GM21390 (cell line): ENCODE measurements around the gene VSIG2.

ENCODE experiments used
- ATAC-seq: cut with Tn5 transposase; IDR thresholded peaks from one replicate; pipeline ENCODE4 v1.9.1; 2021; ENCODE audit not compliant: unreplicated experiment

VSIG2 gene

GRCh38 chr11:124749912-124750311 is 2.1 kb downstream of the VSIG2 start:
- ATAC-seq = no peak

DNA sequence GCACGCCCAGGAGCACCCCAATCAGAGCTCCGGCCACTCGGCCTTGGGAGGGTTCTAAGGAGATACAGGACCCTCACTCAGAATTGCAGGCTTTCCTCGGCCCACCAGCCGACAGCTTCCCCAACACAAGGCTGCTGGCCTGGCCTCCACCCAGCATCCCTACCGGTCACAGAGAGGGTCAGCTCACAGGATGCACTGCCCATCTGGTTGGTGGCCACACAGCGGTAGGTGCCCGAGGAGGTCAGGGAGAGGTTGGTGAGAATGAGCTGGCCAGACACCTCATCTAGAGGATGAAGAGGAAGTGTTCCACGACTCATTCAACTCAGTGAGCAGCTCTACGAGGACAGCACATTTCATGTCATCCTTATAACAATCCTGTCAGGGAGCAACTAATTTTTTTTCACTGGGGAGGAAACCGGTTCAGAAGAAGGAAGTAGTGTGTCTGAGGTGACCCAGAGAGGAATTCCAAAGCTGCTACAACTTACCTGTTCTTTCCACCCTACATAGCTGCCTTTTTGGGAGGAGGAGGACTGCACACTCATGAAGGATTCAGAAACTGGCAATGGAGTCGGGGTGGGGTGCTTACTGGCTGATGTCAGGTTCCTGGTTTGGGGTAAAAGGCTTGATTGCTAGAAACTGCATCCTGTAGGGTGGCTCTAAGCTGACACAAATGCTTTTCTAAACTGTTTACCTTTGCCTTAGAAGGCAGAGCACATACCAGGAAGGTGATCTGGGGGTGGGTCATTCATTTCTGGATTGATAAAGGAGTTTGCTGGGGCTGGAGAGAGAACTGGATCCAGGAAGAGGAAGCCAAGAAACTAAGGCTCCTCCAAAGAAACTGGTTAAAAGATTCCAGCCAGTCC is 3.3 kb downstream of the VSIG2 start:
- ATAC-seq = no peak

DNA sequence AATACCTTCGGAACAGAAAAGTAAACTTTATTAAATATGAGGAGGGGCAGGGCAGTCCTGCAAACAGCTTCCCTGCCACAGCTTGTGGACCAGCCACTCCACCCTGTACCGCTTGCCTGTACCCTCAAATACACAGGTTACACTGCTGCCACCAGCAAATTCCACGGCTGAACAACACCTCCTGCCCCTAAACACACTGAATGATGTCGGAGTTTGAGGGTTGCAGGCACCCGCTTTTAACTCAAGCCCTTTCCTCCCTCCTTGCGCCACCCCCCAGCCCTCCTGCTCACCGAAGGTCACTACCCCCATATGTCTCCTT is 4.0 kb downstream of the VSIG2 start:
- ATAC-seq = no peak

- ATAC-seq = no peak
Measured at GRCh38 chr11:124747406-124748099, 4.5 kb downstream of the VSIG2 start.

DNA sequence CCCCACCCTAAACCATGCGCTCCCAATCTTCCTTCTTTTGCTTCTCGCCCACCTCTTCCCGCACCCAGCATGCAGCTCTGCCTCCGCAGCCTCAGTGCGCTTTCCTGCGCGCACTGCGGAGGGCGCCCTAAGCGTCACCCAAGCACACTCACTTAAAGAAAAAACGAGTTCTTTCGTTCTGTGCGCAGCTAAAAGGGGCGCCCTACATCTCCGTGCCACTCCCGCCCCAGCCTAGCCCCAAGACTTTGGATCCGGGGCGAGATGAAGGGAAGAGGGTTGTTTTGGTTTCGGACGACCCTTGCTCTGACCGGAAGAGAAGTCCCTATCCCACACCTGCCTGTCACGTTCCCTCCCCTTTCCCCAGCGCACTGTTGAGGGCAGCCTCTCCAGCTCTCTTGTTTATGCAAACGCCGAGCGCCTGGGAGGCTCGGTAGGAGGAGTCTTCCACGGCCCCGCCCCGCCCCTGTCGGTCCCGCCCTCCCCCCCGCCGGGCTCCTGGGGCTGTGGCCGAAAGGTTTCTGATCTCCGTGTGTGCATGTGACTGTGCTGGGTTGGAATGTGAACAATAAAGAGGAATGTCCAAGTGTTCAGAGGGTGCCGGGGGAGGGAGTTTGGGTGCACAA is 5.3 kb downstream of the VSIG2 start:
- ATAC-seq = peak; percentile 92

DNA sequence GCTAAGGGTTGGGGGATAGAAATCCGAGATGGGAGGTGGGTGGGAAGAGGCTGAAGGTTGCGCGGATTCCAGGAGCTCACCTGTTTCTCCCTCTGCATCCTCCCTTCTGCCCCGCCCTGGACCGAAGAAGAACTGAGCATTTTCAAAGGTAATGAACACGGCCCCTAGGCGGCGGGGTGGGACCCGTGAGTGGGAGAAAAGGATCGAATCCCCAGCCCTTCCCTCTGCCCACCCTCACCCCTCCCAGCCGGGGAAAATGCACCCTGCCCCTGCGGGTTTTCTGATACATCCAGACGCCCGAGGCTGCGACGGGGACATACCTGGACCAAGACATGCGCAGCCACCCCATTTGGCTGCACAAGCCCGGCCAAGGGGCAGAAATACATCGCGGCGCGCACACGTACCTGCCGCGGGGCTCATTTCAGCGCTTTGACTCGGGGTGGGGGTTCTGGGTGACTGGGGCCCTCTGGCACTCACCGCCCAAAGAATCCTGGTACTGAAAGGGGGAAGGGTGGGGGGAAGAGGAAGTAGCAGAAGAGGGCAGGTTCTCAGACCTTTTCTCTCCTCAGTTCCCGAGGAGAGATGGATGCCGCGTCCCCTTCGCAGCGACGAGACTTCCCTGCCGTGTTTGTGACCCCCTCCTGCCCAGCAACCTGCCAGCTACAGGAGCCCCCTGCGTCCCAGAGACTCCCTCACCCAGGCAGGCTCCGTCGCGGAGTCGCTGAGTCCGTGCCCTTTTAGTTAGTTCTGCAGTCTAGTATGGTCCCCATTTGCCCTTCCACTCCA is 6.0 kb downstream of the VSIG2 start:
- peak; percentile 25 for ATAC-seq

- no peak for ATAC-seq
Measured at GRCh38 chr11:124745270-124745834, 6.7 kb downstream of the VSIG2 start.

- no peak for ATAC-seq
Measured at GRCh38 chr11:124743050-124743449, 9.0 kb downstream of the VSIG2 start.

DNA sequence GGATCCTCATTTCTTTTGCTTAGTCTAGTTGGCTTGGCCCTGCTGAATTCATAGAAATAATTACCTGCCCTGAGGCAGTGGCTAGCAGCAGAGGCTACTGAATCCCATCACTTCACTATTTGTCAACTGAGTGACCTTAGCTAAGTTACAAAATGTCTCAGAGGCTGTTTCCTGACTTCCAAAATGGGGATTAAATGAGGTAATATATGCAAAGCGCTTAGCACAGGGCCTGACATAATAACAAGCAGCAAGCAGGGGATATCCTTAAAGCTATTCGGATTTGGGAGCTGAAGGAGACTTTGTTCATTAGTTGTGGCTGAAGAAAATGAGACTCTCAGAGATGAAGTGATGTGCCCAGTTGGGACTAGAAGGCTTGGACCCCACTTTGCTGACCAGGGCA is 9.5 kb downstream of the VSIG2 start:
- no peak for ATAC-seq

- ATAC-seq = peak; percentile 40
Measured at GRCh38 chr11:124740277-124740882, 11.7 kb downstream of the VSIG2 start.

GRCh38 chr11:124739479-124740276 is 12.4 kb downstream of the VSIG2 start, which contains the start of gene NRGN:
Gene NRGN, plus strand, starts transcription at chr11:124739942. Its CDS starts 143 bp downstream, at chr11:124740085.
- peak; percentile 99 for ATAC-seq

DNA sequence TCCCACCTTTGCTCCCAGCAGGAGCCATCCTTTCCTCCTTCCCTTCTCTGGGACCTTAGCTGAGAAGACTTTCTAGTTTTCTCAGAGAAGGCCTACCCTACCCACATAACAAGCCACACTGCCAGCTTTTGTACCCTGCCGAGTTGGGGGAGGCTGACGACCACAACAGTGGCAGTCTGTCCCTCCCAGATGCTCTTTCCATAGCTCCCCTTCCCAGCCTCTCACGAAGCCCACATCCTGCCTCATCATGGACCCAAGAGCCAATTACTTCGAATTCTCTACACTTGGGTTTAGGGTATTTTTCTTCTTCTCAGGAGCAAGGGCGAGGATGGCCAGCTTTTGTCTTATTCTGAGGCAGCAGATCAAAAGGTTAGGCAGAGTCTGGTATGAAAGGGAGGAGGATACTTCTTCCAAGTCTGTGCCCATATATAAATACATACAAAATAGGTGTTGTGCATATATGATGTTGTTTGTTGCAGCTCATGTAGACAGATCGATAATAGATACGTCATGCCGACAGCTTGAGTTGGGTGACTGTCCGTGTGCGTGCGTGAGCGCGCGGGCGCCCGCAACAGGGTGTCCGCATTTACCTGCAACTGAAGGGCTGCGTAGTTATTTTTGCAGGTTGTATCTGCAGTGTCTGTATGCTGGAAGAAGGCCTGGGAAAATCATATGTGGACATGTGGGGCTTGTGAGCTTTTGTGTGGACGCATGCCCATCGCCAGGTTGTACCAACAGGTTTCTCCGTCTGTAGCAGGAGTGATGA is 13.2 kb downstream of the VSIG2 start:
- no peak for ATAC-seq

DNA sequence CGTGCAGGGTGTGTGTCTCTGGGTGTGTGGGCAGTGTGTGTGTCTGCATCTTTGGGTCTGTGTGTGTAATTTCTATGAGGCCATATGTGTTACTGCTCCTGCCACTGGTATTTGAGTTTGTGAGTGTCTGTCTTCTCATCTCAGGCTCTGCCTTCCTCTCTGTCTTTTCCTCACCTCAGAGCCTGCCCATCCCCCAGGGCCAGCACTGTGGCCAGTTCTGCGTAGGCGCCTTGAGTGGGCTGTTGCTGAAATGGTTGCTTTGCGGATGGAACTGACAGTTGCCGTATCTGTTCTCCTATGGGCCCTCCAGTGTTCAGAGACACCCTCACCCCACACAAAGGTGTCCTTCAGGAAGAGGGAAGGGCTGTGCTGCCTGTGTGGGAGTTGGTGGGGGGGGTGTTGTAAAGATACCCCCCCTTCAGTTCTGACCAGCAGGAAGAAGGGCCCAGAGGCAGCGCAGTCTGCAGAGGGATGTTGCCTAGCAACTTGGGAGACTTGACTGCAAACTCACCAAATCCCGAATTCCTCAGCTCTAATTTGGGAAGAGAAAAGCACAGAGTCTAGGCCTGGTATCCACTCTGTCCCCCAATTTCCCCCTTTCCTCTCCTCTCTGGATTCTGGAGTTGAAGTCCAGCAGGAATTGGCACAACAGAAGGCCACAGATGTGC is 14.3 kb downstream of the VSIG2 start:
- no peak for ATAC-seq

- no peak for ATAC-seq
Measured at GRCh38 chr11:124736736-124737135, 15.3 kb downstream of the VSIG2 start.

DNA sequence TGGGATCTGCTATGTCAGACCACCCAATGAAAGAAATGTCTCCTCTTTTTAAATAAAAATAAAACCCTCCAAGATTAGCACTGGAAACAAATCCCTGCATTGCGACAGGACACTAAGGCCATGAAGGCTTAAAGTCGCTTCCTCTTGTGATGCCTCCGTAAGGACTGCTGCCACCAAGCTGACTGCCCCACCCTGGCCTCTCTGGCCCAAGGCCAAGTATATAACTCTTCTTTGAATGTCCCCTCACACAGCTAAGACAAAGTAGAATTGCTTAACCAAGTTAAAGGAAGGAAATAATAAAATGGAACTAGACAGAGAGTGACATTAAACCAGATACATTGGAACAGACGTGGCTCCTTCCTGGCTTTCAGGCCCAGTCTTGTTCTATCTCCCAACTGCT is 19.8 kb downstream of the VSIG2 start:
- ATAC-seq = no peak

DNA sequence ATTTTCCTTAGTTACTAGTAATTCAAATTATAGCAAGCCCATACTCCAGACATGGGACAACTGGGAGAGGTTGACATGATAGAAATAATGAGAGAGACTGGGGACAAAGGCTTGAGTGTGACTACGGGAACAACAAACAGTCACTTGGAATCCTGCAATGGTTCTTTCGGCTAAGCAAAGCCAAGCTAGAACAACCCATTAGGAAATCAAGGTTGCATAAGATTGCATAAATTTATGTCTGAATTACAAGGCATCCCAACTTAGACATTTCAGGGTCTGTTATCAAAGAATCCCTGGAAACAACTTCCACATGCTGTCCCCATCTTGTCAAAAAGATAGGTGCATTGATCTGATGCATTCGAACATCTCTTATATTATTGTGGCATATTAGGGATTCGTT is 22.5 kb downstream of the VSIG2 start:
- ATAC-seq = no peak

DNA sequence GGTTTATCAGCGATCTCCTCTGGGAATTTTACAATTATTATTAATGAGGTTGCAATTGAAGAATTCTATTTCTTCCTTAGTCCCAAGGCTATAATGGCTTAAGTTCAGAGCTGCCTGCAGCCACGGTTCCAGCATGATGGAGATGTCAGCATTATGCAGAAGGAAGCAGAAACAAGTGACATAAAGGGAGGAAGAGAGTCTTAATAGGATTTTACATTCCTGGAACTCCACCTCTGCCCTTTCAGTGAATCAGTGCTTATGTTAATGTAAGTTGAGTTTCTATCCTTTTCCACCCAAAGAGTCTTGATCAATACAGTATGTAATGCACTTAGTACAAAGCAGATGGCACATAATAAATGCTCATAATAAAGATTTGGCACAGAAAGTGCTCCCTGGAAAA is 23.9 kb downstream of the VSIG2 start:
- no peak for ATAC-seq

GRCh38 chr11:124727474-124727873 is 24.6 kb downstream of the VSIG2 start:
- ATAC-seq = no peak
